H1 (cell line): Measurements from ENCODE around the gene SMAGP.

Source experiments
- ATF2 ChIP-seq: IDR thresholded peaks from 2 replicates; pipeline ENCODE4 v1.6.1; 2012; ENCODE audit warnings: low read length, inconsistent platforms
- BACH1 ChIP-seq: IDR thresholded peaks from 2 replicates; pipeline ENCODE4 v1.6.1; 2012; ENCODE audit warnings: low read length, improper control_type of control experiment
- EZH2 ChIP-seq: fragments of 200-600 bp; sonication (generic); IDR thresholded peaks from 2 replicates; pipeline ENCODE4 v1.7.1; 2012; ENCODE audit warnings: low read depth, mild to moderate bottlenecking, moderate library complexity, low read length, inconsistent platforms; ENCODE audit not compliant: severe bottlenecking
- JUN ChIP-seq: IDR thresholded peaks from 2 replicates; pipeline ENCODE4 v1.6.1; 2011; ENCODE audit warnings: low read depth, mild to moderate bottlenecking, improper control_type of control experiment, low read length
- JUND ChIP-seq: IDR thresholded peaks from 2 replicates; pipeline ENCODE4 v1.6.1; 2011; ENCODE audit warnings: mild to moderate bottlenecking, improper control_type of control experiment, low read length
- POLR2A ChIP-seq, 2 experiments: IDR thresholded peaks; 1 replicate in 1 of 2; 2 replicates in 1 of 2; pipeline ENCODE4 v1.6.1; 2011; ENCODE audit warnings: low read depth in 2 of 2, low read length in 2 of 2, mild to moderate bottlenecking in 2 of 2; ENCODE audit errors: control extremely low read depth in 1 of 2
- SRF ChIP-seq: IDR thresholded peaks from 2 replicates; pipeline ENCODE4 v1.6.1; 2011; ENCODE audit warnings: mild to moderate bottlenecking, low read depth, low read length, moderate library complexity
- ZNF274 ChIP-seq: IDR thresholded peaks from 2 replicates; pipeline ENCODE4 v1.7.0; 2012; ENCODE audit warnings: low read length, borderline replicate concordance; ENCODE audit errors: extremely low read depth
- TF ChIP-seq, protein P1 (sequence below), 3 experiments: IDR thresholded peaks; 1 replicate in 2 of 3; 2 replicates in 1 of 3; pipeline versions ENCODE4 v1.5.1 to v1.6.1; 2011; ENCODE audit warnings: low read length in 3 of 3, mild to moderate bottlenecking in 3 of 3, inconsistent platforms in 2 of 3, low read depth in 1 of 3, moderate library complexity in 1 of 3; ENCODE audit not compliant: insufficient read depth in 1 of 3; ENCODE audit errors: control extremely low read depth in 1 of 3

GRCh38 chr12:51244269-51244668, 25.9 kb downstream of the SMAGP start:
- TF ChIP-seq SRF = no peak
- TF ChIP-seq, protein P1, sequence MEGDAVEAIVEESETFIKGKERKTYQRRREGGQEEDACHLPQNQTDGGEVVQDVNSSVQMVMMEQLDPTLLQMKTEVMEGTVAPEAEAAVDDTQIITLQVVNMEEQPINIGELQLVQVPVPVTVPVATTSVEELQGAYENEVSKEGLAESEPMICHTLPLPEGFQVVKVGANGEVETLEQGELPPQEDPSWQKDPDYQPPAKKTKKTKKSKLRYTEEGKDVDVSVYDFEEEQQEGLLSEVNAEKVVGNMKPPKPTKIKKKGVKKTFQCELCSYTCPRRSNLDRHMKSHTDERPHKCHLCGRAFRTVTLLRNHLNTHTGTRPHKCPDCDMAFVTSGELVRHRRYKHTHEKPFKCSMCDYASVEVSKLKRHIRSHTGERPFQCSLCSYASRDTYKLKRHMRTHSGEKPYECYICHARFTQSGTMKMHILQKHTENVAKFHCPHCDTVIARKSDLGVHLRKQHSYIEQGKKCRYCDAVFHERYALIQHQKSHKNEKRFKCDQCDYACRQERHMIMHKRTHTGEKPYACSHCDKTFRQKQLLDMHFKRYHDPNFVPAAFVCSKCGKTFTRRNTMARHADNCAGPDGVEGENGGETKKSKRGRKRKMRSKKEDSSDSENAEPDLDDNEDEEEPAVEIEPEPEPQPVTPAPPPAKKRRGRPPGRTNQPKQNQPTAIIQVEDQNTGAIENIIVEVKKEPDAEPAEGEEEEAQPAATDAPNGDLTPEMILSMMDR (IDR thresholded peaks at IDR 0.05; ENCODE audit: control extremely low read depth in 1 of 3, insufficient read depth in 1 of 3, low read depth in 1 of 3, low read length in 3 of 3) = no peak
- no peak for TF ChIP-seq BACH1
- TF ChIP-seq JUND = no peak
- TF ChIP-seq EZH2 = no peak
- TF ChIP-seq POLR2A (IDR thresholded peaks at IDR 0.05; ENCODE audit: control extremely low read depth in 1 of 2, low read depth in 2 of 2, low read length in 2 of 2) = peak in 1 of 2 experiments; percentile 55; a peak in 2 of 3 replicates
- no peak for TF ChIP-seq ZNF274
- TF ChIP-seq ATF2 = no peak
- TF ChIP-seq JUN = no peak
